HG03575 (cell line): ENCODE measurements around the gene EPHB3.
A peak's percentile ranks its signal among the peaks of the same experiment; 100 is the strongest.

Experiments used
- ATAC-seq: cut with Tn5 transposase; IDR thresholded peaks from one replicate; pipeline ENCODE4 v1.9.1; 2021; ENCODE audit not compliant: unreplicated experiment, insufficient number of reproducible peaks, low FRiP score; ENCODE audit errors: extremely low read depth

Gene EPHB3

DNA sequence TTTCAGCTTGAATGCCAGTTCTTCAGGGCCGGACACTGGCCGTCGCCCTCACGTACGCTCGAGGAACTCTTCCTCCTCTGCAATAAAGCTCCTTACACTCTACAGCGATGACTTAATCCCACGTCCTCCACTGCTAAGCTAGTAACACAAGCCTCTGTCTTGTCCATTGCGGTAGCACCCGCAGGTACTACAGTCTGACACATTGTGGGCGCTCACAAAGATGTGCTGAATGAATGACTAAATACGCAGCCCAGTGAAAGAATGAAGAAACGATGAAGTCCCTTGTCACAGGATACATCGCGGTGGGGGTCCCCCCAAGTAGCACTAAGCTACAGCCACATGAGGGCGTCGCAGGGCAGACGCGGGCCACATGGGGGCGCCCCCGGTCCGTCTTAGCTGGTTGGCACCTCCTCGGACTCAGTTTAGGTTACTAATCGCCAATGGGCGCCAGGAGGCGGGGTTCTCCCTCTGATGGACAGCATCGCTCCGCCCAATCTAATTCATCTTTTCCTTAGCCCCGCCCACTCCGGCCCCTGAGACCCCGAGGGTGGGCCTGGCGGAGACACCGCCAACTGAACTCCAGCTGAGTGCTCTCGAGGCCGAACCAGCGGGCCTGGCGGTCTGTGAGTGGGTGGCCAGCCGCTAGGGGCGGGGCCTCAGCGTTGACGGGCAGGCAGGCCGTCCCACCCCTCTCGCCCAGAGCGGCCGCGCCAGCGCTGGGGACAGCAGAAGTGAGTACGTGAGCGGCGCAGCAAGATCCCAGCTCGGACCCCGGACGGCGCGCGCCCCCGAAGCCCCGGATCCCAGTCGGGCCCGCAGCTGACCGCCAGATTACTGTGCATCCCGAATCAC, at the start of gene EPHB3:
EPHB3 (plus strand) TSS at position 725 of the 852 bp plus-strand sequence. CDS start 451 bp downstream, outside the sequence.
- ATAC-seq: peak; percentile 42

GRCh38 chr3:184512621-184513020, 49.0 kb upstream of the EPHB3 start:
- no peak for ATAC-seq

DNA sequence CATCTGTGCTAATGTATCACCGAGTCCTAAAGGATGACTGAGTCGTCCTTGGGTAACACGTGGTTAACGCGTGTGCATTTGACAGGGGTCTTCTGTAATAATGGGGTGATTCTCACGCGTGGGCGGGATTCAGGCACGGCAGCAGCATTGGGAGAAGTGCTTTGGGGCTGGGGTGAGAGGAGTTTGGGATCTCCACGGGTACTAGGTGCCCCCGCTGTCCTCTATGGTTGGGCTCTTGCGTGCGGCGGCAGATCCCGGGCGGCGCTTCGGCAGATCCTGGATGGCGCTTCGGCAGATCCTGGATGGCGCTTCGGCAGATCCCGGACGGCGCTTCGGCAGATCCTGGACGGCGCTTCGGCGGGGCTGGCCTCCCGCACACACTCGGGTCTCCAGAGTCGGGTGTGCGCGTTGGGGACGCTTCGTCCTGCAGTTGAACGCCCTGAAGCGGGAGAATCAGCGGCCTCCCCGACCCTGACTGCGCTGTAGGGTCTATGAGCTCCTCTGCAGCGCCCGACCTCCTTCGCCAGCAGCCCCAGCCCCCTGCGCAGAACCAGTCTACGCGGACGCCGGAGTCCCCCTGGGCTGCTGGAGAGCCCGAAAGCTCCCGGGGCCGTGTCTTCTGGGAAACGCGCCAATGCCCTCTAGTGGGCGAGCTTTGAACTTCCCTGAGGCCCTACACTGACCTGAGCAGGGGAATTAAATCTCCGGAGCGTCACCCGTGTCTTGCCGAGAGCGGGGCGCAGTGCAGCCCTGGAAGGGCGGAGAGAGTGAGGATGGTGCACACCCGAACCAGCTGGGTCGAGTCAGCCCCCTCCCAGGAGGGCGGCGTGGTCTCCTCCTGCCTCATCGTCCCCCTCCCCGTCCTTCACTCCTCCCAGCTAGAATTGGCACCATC, 48.1 kb upstream of the EPHB3 start:
- no peak for ATAC-seq

DNA sequence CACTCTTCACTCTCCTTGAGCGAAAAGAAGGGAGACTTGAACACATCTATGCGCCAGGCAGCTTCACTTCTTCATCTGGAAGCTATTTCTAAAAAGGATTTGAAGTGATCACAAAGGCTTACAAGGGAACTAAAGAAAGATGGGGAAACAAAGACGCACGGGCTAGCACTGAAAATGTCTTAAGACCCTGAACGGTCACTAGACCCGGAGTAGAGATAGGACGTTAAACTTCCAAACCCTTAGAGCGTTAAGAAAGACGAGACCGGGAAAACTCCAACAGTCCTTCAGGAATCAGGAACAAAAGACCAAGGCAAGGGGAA, 47.5 kb upstream of the EPHB3 start:
- no peak for ATAC-seq

GRCh38 chr3:184523825-184524615, 37.6 kb upstream of the EPHB3 start:
- no peak for ATAC-seq

DNA sequence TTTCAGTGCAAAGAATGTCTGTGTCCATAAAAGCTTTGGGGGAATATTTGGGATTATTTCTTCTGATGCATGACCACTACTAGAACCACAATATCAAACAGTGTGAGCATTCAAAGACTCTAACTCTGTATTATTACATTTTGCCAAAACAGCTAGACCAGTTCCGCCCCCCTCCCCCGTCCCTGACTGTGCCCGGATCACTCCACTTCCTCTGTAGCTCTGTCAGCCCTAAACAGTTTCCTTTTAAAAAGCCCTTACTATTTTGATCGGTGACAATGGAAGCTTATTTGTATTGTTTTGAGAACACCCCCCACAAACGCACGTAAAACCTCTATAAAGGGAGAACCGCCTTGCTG, 36.6 kb upstream of the EPHB3 start:
- no peak for ATAC-seq

DNA sequence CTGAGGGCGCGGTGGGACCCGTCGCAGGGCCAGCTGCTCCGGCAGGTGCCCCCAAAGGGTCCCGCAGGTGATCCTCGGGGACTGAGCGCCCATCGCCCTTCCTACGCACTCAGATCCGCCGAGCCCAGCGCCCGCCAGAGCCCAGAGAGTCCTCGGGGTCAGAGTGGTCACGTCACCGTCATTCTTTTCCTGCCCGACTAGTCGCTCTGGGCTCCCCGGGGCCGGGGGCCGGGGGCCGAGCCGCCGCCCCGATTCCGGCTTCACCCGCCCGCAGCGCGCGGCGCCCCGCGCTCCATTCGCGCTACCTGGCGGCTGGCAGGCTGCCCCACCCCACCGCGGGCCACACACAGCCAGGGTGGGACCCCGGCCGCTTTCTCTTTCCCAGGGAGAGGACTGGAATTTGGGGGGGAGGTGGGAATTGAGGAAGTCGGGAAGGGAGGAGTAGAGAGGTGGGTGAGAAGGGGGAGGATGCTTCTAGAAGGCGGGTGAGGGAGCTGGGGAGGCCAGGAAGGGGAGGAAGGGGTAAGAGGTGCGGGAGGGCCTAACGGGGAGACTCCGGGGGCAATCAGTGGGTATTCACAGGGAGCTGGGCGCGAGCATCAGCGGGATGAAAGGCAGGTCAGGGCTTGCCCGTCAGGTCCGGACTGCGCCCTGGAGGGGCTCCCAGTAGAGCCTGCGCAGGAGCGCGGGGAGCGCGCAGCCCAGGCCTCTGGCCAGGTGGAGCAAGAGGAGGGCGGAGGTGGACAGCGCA, 36.1 kb upstream of the EPHB3 start:
- ATAC-seq: no peak

GRCh38 chr3:184526088-184526433, 35.5 kb upstream of the EPHB3 start:
- ATAC-seq: no peak

DNA sequence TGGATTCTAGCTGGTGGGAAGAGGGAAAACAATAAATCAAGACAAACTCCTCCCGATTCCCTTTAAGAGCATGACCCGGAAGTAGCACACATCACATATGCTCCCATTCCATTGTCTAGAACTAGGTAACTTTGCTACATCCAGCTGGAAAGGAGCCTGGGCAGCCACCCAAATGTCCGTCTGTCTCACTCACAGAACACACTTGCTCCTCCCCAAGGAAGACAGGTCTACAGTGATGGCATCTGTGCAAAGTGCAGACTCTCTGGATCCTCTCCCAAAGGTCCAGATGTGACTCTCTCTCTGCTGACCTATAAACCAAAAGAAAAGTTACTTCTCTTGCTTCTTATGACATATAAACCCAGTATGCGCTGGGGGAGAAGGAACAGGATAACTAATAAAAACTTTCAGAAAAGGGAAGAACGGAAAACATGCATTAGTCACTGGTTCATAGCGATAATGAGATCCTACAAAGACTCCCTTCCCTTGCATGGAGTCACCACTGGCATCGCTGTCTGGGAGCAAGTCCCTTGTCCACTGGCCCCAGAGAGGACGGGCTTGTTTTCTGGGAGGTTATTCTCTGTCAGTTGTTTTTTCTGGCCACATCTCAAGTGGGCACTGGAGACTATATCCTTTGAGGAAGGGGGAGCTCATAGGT, 29.8 kb upstream of the EPHB3 start:
- ATAC-seq: no peak

- no peak for ATAC-seq
Observed at GRCh38 chr3:184532940-184533732, 28.4 kb upstream of the EPHB3 start.

GRCh38 chr3:184537885-184538665, 23.5 kb upstream of the EPHB3 start:
- no peak for ATAC-seq

DNA sequence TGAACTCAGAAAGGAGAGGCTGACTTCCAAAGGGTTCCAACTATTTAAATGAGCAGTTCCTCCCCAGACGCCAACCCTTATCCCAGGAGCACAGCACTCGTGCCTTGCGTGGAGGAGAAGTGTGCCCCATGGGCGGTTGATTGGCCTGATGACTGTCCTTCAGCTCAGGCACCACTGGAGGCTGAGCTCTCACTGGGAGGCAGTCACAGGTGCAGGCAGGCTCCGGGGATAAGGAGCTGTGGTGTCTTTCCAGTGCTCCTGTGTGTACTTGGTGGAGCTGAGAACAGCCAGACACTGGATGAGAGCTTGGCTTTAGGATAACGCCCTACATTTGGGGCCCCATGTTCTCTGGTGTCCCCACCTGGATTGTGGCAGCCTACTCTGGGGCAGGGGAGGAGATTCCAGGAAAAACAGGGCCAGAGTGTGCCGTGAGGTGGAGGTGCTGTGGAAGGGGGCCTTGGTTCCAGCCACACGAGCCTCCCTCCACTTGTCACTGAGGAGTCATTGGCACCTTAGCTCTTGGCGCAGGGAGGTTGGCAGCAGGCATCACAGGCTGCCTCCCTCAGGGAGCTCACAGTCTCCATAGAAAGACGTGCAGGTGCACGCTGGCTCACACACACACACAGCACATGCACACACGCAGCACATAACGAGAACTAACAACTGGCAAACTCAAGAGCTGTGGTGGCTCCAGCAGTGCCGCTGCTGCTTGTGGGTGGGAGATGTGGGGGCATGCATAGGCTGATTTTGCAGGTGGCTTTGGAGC, 22.7 kb upstream of the EPHB3 start:
- ATAC-seq: no peak

DNA sequence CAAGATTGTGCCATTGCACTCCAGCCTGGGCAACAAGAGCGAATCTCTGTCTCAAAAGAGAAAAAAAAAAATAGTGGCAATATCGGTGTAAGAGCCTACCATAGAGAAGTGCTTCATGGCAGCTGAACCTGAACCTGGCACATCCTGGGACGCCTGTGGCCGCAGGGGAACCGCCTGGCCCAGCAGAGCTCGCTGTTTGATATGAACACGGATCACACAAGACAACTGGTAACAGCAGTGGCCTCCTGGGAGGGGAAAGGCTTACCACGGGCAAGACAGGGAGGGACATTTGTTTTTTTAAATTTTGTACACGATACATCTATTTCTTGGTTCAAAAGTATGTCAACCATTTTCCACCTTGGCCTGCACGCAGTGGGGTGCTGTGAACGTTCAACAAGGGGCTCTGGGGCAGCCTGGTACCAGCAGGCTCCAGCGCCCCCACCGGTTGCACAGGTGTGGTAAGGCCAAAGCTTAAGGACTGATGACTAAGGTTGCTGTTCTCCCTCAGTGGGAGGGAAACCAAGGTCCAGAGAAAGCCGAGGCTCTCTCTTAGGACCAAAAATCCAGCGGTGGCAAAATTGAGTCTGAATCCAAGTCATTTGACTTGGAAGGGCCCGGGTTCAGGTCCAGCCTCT, 21.7 kb upstream of the EPHB3 start:
- ATAC-seq: no peak

DNA sequence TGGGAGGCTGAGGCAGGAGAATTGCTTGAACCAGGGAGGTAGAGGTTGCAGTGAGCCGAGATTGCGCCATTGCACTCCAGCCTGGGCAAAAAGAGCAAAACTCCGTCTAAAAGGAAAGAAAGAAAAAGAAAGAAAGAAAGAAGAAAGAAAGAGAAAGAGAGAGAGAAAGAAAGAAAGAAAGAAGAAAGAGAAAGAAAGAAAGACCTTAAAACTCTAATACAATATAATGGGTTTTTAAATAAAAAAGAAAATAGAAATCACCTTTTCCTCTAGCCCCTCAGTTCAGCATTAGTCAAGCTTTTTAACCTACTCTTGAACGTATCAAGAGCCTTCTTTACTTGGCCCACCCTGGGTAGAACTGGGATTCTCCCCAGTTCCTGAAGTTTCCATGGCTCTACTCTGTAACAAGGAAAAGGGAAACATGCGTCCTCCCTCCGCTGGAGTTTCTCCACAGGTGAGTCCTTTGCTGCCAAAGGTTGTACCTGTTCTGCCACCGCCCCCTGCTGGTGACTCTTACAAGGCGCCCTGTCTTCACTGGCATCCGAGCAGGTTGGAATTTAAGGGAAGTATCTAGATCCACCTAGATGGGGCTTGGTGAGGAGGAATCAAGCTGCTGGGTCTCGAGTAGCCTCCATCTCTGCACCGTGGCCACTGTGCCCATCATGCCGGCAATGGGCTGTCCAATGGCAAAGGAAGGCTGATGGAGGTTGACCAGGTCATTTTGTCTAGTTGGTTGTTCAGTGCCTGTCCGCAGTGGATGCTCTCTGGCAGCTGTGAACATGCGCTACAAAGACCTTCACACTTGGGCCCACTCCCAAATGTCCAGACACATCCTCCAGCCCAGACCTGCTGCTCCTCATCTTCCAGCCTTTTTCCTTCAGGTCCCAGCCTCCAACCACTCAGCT, 20.6 kb upstream of the EPHB3 start:
- ATAC-seq: no peak
